NCI-H1417 (cell line): ENCODE measurements around the gene ZNF627.
"Not testable (repeated sequence)": the region's sequence is repeated elsewhere in the genome, so short reads cannot be mapped to it uniquely, and the experiment has no call there.

Source experiments
- DNase-seq, 3 experiments: peaks; one replicate each; lab custom pipeline; 2025; lab: John Stamatoyannopoulos, UW

Gene ZNF627

GRCh38 chr19:11574689-11575088 lies 22.6 kb upstream of the ZNF627 start:
- DNase-seq, result no peak

GRCh38 chr19:11576227-11576626 lies 21.1 kb upstream of the ZNF627 start:
- no peak for DNase-seq

- DNase-seq, result no peak
These were observed 19.6 kb upstream of the ZNF627 start, which contains the start of gene ACP5 for GRCh38 chr19:11577451-11578257. TSS of gene ACP5 (minus strand) at chr19:11577645. CDS start at chr19:11577317, 328 bp downstream.

GRCh38 chr19:11578258-11579142 lies 18.8 kb upstream of the ZNF627 start:
- no peak for DNase-seq

GRCh38 chr19:11580116-11580515 lies 17.2 kb upstream of the ZNF627 start:
- DNase-seq, result no peak

- DNase-seq, result no peak
These were observed 15.5 kb upstream of the ZNF627 start for GRCh38 chr19:11581740-11582139.

- DNase-seq, result no peak
These were observed 11.0 kb upstream of the ZNF627 start for GRCh38 chr19:11586331-11586730.

- DNase-seq, result peak; percentile 47 to 86 (median 73)
These were observed 9.8 kb upstream of the ZNF627 start for GRCh38 chr19:11587302-11587974.

GRCh38 chr19:11587975-11588631 lies 9.2 kb upstream of the ZNF627 start:
- peak in 2 of 3 experiments; percentile 26 to 81 for DNase-seq

- DNase-seq, result no peak
These were observed 3.2 kb upstream of the ZNF627 start for GRCh38 chr19:11594084-11594483.

GRCh38 chr19:11596156-11596555 lies 1.1 kb upstream of the ZNF627 start:
- no peak for DNase-seq

GRCh38 chr19:11598103-11598483 lies 810 bp downstream of the ZNF627 start:
- DNase-seq, result no peak

- no peak for DNase-seq
These were observed 1.5 kb downstream of the ZNF627 start for GRCh38 chr19:11598746-11599145.

GRCh38 chr19:11599704-11600103 lies 2.4 kb downstream of the ZNF627 start:
- not testable (repeated sequence) for DNase-seq

GRCh38 chr19:11606484-11606883 lies 9.2 kb downstream of the ZNF627 start:
- DNase-seq, result no peak

GRCh38 chr19:11611730-11612129 lies 14.4 kb downstream of the ZNF627 start:
- DNase-seq, result no peak

- no peak for DNase-seq
These were observed 15.7 kb downstream of the ZNF627 start for GRCh38 chr19:11612816-11613511.

GRCh38 chr19:11617180-11618062 lies 20.1 kb downstream of the ZNF627 start:
- no peak for DNase-seq

- no peak for DNase-seq
These were observed 23.3 kb downstream of the ZNF627 start for GRCh38 chr19:11620553-11620952.

- DNase-seq, result not testable (repeated sequence)
These were observed 25.1 kb downstream of the ZNF627 start for GRCh38 chr19:11622401-11622800.
